GM21825 (cell line): ENCODE results near the gene MYO10.
"Not testable (repeated sequence)": the region's sequence is repeated elsewhere in the genome, so short reads cannot be mapped to it uniquely, and the experiment has no call there.

Source experiments
- ATAC-seq: cut with Tn5 transposase; IDR thresholded peaks from one replicate; pipeline ENCODE4 v1.9.1; 2021; ENCODE audit warnings: mild to moderate bottlenecking, moderate library complexity; ENCODE audit not compliant: unreplicated experiment

Gene MYO10

DNA sequence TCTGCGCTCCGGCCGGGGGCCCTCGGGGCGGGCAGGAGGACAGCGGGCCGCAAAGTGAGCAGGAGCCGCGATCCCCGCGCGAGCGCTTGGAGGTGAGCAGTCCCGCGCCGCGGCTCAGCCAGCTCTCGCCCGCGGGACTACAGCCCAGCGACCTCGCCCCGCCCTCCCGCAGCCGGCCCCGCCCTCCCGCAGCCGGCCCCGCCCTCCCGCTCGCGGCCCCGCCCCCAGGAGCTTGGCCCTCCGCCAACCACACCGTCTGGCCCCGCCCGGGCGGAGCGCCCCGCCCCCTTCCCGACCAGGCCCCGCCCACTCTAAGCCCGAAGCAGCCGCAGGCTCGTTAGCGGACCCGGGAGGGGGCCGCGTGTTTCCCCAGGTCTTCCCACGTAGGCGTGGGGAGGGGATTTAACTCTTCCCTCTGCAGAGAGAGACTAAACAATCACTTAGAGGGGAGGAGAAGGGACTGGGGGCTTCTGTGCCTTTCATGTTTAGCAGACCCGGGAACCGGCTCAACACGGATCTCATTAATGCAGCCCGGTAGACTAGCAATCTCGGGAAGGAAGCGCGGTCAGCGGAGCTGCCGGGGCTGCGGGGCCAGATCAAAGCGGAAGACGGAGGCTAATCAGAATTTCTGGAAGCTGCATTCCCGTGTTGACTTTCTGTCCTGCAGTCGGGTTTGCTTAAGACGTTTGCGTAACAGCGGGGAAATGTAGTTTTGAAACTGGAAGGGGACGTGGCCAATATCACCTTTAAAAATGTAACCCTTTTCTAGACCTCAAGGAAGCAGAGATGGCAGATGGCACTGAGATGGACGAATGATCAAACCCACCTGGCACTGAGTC, at the start of gene MYO10:
Gene MYO10 (minus strand): TSS at position 139 of the 839 bp plus-strand sequence. CDS start 480 bp downstream, outside the sequence.
- ATAC-seq = peak; percentile 65

DNA sequence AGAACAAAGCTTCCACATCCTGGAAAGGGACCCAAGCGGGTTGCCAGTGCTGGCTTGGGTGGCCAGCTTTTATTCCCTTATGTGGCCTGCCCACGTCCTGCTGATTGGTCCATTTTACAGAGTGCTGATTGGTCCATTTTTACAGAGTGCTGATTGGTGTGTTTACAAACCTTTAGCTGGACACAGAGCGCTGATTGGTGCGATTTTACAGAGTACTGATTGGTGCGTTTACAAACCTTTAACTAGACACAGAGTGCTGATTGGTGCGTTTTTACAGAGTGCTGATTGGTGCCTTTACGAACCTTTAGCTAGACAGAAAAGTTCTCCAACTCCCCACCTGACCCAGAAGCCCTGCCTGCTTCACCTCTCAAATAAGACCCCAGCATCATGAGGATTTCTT, 49.2 kb upstream of the MYO10 start:
- not testable (repeated sequence) for ATAC-seq

DNA sequence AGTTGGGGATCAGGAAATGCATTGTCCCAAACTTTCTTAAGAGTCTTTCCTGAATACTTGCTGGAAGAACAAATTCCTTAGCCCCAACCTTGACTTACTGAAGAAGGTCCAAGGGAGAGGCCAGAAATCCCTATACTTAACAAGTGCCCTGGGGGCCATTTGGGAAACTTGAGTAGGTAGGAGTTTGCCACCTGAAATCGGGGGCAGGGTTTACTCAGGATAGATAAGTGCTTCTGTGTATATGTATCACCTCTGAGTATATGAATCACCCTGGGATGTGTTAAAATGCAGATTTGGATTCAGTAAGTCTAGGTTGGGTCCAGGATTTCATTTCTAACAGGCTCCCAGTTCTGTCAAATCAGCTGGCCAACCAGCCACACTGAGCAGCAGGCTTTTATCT, 47.9 kb upstream of the MYO10 start:
- no peak for ATAC-seq

DNA sequence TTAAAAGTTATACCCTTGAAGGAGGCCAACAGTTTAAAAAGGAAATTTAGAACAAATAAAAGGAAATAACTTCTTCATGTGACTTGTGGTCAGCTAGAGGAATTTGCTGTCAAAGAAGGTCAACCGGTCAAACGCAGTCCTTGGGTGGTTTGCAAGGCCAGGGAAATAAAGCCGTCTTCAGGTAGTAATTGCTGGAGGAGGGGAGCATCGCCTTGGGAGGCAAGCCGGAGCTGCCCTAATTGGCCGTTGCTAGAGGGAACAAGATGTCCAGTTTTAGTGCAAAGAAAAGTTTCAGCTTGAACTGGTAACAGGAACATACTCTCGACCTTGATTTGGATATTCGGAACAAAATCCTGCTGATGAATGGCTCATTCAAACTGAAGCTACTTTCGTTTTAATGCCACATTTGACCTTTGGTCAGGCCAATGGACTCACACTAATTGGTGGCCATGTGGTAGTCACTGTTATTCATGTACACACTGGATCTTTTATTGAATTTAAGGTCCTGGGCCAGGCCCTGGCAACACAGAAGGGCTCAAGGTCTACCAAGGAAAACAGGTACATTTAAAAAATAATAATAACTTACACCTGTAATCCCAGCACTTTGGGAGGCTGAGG, 47.0 kb upstream of the MYO10 start:
- ATAC-seq = no peak

DNA sequence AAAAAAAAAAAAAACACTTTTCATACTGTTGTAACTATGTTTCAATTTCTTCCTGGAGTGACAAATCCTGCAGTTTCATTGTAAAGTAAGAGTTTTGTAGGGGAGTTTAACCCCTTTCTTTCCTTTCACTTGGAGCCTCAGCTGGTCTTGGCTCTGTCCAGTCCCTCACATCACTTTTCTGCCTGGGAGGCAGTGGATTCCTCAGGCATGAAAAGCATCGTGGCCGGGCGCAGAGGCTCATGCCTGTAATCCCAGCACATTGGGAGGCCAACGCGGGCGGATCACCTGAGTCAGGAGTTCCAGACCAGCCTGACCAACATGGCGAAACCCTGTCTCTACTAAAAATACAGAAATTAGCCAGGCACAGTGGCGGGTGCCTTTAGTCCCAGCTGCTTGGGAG, 45.6 kb upstream of the MYO10 start:
- no peak for ATAC-seq

DNA sequence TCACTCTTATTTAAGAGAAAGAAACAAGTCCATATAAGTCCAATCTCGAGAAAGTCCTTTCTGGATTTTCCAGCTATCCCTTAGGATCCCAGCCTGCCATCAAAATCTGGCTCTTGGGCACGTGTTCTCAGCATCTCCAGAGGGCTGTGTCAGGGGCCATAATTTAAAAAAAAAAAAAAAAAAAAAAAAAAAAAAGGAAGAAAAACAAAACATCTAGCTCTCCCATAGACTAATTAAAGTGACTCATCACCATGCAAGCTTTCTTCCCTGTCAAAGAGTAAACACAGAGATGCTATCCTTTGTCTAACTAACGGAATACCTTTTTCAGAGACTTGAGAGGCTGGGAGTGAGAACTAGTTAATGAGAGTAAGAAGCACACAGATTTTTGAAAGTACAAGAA, 44.9 kb upstream of the MYO10 start:
- ATAC-seq = no peak

DNA sequence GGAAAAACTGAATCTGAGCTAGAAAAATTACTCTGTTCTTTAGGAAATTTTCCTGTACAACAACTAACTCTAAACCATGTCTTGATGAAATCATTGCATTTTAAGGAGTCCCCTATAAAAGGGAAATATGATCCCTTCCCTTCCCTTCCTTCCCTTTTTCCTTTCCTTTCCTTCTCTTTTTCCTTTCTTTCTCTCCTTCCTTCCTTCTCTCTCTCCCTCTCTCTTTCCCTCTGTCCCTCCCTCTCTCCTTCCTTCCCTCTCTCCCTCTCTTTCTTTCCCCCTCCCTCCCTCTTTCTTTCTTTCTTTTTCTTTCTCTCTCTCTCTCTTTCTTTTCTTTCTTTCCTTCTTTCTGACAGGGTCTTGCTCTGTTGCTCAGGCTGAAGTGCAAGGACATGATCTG, 42.2 kb upstream of the MYO10 start:
- no peak for ATAC-seq

DNA sequence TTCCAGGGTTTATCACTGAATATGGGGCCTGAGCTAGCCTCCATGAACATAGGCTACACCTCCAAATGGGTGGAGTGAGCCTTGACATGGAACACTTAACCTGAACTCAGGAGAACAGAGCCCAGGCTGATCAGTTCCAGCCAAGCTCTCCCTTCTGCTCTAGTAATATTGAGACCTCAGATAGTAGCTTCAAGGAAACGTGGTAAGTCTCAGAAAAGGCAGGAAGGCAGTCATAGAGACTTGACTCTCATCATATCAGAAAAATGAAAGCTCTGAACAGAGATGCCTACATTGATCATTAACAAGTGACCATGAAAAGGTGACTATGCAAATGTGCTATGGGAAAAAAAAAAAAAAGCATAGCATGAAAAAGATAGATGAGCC, 40.5 kb upstream of the MYO10 start:
- ATAC-seq = peak; percentile 88

DNA sequence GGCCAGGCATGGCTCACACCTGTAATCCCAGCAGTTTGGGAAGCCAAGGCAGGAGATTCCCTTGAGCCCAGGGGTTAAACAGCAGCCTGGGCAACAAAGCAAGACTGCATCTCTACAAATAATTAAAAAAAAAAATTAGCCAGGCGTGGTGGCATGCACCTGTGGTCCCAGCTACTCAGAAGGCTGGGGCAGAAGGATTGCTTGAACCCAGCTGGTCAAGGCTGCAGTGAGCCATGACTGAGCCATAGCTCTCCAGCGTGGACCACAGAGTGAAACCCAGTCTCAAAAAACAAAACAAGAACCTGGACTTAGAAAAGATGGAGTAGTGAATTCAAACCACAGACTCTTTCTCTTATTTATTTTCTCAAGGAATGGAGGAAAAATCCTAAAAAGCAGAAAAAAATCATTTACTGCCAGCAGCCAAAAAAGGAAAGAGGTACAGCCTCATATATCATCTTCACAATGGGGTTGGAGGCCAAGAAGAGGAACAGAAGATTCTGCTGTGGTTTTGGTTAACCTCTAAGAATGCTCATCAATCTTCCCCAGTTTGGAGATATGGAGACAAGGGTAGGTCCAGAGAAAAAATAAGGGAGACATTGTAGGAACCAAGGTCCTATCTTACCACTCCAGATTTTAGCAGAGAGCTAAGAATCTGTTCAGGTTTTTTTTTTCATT, 40.0 kb upstream of the MYO10 start:
- ATAC-seq = peak; percentile 78

DNA sequence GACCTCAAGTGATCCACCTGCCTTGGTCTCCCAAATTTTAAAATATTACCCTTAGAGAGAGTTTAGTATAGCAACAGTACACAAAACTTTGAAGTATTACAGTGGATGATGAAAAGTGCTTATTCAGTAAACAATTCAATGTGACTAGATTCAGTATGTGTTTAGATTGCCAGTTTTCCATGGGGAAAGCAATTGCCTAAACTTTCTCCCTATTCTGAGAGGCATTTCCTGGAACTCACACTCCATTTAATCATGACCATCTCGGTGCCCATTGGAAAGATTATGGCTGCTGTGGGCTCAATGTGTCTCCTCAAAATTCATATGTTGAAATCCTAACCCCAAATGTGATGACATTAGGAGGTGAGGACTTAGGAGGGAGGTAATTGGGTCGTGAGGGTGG, 38.9 kb upstream of the MYO10 start:
- ATAC-seq = no peak

DNA sequence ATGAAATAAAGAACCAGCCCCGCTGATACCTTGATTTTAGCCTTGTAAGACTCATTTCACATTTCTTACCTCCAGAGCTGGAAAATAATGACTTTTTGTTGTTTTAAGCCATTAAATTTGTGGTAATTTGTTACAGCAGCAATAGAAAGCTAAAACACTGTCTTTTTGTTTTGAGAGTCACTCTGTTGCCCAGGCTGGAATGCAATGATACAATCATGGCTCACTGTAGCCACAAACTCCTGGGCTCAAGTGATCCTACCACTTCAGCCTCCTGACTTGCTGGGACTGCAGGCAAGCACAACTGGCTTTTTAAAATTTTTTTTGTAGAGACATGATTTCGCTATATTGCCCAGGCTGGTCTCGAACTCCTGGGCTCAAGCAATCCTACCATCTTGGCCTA, 34.7 kb upstream of the MYO10 start:
- no peak for ATAC-seq

DNA sequence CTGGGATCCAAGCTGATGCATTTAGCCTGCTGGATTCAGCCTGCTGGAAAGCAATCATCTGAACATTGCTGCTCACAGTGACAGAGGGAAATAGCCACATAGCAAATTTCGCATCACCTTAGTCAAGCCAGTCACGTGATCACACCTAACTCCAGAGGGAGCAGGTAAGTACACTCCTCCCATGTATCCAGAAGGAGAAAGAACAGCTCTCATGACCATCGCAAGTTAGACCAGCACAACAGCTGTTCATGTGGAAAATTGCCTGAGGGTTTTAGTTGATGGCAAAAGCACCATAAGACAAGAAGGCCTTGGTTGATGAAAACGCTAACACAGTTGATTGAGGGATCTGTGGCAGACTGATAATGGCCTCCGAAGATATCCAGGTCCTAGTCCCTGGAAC, 34.2 kb upstream of the MYO10 start:
- no peak for ATAC-seq

DNA sequence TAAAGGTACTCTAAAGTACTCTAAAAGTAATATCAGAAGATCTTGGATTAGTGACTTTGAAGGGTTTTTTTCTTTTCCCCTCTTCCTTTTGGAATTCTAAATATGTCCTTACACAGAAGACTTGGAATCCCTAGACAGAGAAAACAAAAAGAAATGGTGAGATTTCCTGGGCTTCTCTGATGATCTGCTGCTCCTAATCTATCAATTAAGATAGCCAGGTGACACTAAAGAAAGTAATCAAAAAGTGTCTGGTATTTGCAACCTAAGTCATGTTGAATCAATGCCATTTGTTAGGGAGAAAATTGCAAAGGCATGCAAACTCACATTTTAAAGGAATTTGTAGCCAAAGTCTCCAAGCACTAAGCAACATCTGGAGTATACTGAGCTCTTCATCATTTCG, 29.5 kb upstream of the MYO10 start:
- no peak for ATAC-seq

DNA sequence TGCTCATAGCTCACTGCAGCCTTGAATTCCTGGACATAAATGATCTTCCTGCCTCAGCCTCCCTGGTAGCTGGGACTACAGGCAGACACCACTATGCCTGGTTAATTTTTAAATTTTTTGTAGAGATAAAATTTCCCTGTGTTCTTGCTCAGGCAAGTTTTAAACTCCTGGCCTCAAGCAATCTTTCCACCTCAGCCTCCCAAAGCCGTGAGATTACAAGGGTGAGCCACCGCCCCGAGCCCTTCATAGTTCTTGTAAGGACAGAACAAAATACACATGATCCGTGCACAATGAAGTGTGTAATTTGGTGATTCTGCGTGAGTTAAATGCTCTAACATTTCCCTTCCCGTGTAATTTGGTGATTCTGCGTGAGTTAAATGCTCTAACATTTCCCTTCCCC, 27.7 kb upstream of the MYO10 start:
- ATAC-seq = no peak

DNA sequence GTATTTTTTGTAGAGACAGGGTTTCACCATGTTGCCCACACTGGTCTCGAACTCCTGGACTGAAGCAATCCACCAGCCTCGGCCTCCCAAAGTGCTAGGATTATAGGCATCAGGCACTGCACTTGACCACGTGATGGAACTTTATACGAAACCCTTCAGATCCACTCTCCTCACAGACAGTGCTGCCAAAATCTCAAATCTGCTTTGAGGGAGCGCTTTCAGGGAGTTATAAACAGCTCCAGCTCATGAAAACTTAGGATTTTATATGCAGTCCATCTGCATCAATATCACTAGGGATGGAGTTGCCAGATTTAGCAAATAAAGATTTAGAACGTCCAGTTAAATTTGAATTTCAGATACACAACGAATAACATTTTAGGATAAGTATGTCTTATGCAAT, 25.0 kb upstream of the MYO10 start:
- ATAC-seq = no peak

DNA sequence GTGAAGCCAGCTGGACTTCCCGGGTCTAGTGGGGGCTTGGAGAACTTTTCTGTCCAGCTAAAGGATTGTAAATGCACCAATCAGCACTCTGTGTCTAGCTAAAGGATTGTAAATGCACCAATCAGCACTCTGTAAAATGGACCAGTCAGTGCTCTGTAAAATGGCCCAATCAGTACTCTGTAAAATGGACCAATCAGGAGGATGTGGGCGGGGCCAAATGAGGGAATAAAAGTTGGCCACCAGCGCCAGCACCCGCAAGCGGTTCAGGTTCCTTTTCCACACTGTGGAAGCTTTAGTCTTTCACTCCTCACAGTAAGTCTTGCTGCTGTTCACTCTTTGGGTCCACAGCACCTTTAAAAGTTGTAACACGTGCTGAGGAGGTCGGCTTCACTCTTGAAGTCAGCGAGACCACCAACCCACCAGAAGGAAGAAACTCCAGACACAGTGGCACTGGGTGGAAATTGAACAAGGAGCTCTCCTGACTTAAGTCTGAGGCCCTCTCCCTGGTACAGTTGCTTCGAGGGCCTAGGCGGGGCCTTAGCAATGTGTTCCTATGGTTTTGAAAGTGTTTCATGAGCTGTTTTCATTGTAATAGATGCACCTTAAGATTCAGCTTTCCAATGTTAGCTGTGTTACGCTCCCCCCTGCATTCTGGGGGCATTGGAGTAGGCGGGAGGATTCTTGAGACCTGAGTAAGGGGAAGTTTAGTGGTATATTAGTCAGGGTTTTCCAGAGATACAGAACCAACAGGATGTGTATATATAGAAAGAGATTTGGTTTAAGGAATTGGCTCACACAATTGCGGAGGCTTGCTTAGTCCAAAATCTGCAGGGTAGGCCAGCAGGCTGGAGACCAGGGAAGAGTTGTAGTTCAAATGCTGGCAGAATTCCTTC, 21.5 kb upstream of the MYO10 start:
- ATAC-seq = no peak

DNA sequence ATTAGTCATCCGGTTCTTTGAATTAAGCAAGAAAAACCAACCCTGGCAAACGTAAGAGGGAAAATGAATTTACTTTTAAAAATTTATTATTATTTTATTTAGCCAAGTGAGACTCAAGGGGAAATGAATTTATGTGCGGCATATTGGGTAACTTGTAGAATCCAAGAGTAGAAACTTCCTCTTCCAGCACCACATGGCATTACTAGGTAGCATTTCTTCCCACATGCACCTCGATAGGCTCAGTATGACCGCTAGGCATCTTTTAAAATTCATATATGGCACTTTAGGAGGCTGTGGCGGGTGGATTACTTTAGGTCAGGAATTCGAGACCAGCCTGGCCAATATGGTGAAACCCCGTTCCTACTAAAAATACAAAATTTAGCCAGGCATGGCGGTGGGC, 17.6 kb upstream of the MYO10 start:
- no peak for ATAC-seq

DNA sequence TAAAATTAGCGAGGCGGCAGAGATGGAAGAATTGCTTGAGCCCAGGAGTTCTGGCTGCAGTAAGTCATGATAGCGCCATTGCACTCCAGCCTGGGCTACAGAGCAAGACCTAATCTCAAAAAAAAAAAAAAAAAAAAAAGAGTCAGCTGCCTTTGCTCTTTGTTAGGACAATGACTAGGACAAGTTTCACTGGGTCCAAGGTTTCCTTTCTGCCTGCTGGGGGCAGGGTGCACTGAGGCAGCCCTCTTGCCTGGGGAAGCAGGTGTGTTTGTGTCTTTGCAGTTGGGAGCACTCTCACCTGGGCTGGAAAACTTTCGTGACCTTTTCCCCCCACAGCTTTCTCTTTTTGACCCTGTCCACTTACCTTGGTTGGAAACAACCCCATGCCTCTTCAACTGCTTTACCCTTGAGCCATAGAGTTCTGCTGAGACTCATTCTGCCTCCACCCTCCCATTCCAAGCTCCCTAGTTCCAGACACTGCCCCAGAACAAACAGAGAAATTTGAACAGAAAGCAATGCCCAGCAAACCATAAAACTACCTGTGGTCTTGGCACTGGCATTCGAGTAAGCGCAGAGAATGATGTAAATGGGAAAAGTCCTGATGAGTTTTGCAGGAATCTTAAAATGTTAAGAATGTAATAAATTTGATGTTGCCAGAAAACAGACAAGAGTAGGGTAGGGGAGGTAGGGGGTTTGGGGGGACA, 17.0 kb upstream of the MYO10 start:
- ATAC-seq = no peak

DNA sequence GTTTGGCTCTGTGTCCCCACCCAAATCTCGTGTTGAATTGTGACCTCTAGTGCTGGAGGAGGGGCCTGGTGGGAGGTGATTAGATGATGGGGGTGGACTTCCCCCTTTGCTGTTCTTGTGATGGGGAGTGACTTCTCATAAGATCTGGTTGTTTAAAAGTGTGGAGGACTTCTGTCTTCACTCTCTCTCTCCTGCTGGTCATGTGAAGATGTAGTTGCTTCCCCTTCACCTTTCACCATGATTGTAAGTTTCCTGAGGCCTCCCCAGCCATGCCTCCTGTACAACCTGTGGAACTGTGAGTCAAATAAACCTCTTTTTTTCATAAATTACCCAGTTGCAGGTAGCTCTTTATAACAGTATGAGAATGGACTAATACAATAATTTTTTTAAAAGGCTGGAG, 10.6 kb upstream of the MYO10 start:
- no peak for ATAC-seq

DNA sequence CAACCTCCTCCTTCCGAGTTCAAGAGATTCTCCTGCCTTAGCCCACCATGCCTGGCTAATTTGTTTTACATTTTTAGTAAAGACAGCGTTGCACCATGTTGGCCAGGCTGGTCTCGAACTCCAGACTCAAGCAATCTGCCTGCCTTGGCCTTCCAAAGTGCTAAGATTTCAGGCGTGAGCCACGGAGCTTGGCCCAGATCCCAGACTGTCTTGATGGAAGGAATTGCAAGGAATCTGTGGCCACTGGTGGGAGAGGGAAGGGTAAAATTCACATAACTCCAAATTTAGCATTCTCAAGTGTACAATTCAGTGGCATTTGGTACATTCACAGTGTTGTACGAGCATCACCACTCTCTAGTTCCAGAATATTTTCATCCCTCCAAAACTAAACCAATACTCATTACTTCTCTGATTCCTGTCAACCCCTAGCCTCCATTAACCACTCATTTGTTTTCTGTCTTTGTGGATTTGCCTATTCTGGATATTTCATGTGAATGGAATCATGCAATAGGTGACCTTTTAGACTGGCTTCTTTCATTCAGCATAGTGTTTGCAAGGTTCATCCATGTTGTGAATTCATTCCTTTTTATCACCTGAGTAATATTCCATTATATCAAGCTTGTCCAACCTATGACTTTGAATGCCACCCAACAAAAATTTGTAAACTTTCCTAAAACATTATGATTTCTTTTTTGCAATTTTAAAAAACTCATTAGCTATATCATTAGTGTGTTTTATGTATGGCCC, 8.9 kb upstream of the MYO10 start:
- ATAC-seq = no peak
